Smooth muscle cell (in vitro differentiated cells): ENCODE data around the gene CAMK2N2. TPM values are rescaled to one million over a fixed set of nuclear protein-coding genes. Genes with fewer than 3 reads are reported as not detected.

Experiments used
- DNase-seq: peaks from one replicate; lab custom pipeline; 2025; ENCODE audit not compliant: unreplicated experiment; lab: John Stamatoyannopoulos, UW
- H2AFZ ChIP-seq: fragments of 200-600 bp; sonication (generic); 2 replicates; pipeline ENCODE4 v1.6.0; 2016; ENCODE audit warnings: antibody characterized with exemption, low read depth, mild to moderate bottlenecking
- H3F3A ChIP-seq: fragments of 200-600 bp; sonication (generic); 2 replicates; pipeline ENCODE4 v1.6.0; 2017; ENCODE audit warnings: antibody characterized with exemption, low read depth
- H3K27ac ChIP-seq: fragments of 200-600 bp; sonication (generic); 2 replicates; pipeline ENCODE4 v1.5.1; 2016; ENCODE audit warnings: low read depth, mild to moderate bottlenecking
- H3K27me3 ChIP-seq: fragments of 200-600 bp; sonication (generic); 2 replicates; pipeline ENCODE4 v1.6.1; 2016; ENCODE audit warnings: low read depth, mild to moderate bottlenecking
- H3K36me3 ChIP-seq: fragments of 200-600 bp; sonication (generic); 2 replicates; pipeline ENCODE4 v1.5.1; 2016; ENCODE audit warnings: low read depth
- H3K4me1 ChIP-seq: fragments of 200-600 bp; sonication (generic); 2 replicates; pipeline ENCODE4 v1.5.1; 2016; ENCODE audit warnings: low read depth
- H3K4me2 ChIP-seq: fragments of 200-600 bp; sonication (generic); 2 replicates; pipeline ENCODE4 v1.6.0; 2016; ENCODE audit warnings: mild to moderate bottlenecking
- H3K4me3 ChIP-seq: fragments of 200-600 bp; sonication (generic); 2 replicates; pipeline ENCODE4 v1.5.1; 2016; ENCODE audit warnings: mild to moderate bottlenecking
- H3K79me2 ChIP-seq: fragments of 200-600 bp; sonication (generic); 2 replicates; pipeline ENCODE4 v1.6.0; 2016; ENCODE audit warnings: low read depth, mild to moderate bottlenecking
- H3K9ac ChIP-seq: fragments of 200-600 bp; sonication (generic); 2 replicates; pipeline ENCODE4 v1.6.0; 2016; ENCODE audit warnings: low read depth
- H3K9me3 ChIP-seq: fragments of 200-600 bp; sonication (generic); replicated peaks from 2 replicates; pipeline ENCODE4 v1.5.1; 2016; ENCODE audit warnings: low read depth
- H4K20me1 ChIP-seq: fragments of 200-600 bp; sonication (generic); 2 replicates; pipeline ENCODE4 v1.6.0; 2016; ENCODE audit warnings: low read depth
- CTCF ChIP-seq: fragments of 200-600 bp; sonication (generic); IDR thresholded peaks from 2 replicates; pipeline ENCODE4 v1.5.1; 2017; ENCODE audit warnings: borderline replicate concordance, mild to moderate bottlenecking, antibody characterized with exemption; ENCODE audit not compliant: insufficient read depth, poor library complexity, severe bottlenecking
- WGBS: methylation state at CpG from one replicate; pipeline ENCODE4 v1.1.7; 2016; ENCODE audit warnings: low lambda C conversion rate; 5-methylcytosine and 5-hydroxymethylcytosine counted together
- polyA plus RNA-seq: library from polyadenylated mRNA; unstranded; fragments of >200 nt; fragmentation: Nextera tagmentation; extraction: Ambion mirVana; gene quantifications from 2 replicates; pipeline ENCODE4 v1.2.1, GENCODE V29; 2016
- total RNA-seq: library from RNA; depleted of rRNA; stranded (reverse); fragments of >200 nt; gene quantifications from 2 replicates; pipeline ENCODE4 v1.2.3, GENCODE V29; 2014

Gene CAMK2N2
- total and polyA plus RNA-seq, 2 experiments from 2014 or later, result not detected

- 89% methylated on average over 4 of the region's 4 CpGs for WGBS
- no peaks in the 10 kb centered on the region for H3K4me1 ChIP-seq
- H3K36me3 ChIP-seq, result no peaks in the 10 kb centered on the region
- peaks cover 41% of the 10 kb centered on the region for H3K27me3 ChIP-seq
- no peak overlapping the region for H3K9ac ChIP-seq
- no peak overlapping the region for H3K4me3 ChIP-seq
- no peaks in the 10 kb centered on the region for H3F3A ChIP-seq
- no peak overlapping the region for H3K4me2 ChIP-seq
- H4K20me1 ChIP-seq, result peaks cover 4% of the 10 kb centered on the region
- H3K79me2 ChIP-seq, result no peaks in the 10 kb centered on the region
- H2AFZ ChIP-seq, result no peak overlapping the region
- no peak for TF ChIP-seq CTCF
- DNase-seq, result no peak
- no peak overlapping the region for H3K27ac ChIP-seq
- no peaks in the 10 kb centered on the region for H3K9me3 ChIP-seq
These were observed 25.8 kb downstream of the CAMK2N2 start for GRCh38 chr3:184235381-184236032.

GRCh38 chr3:184234671-184235380 is 26.5 kb downstream of the CAMK2N2 start:
- WGBS, result 89% methylated on average over 17 of the region's 19 CpGs
- H3K4me1 ChIP-seq, result peaks cover 5% of the 10 kb centered on the region
- H4K20me1 ChIP-seq, result no peaks in the 10 kb centered on the region
- H3K79me2 ChIP-seq, result no peaks in the 10 kb centered on the region
- no peak overlapping the region for H3K4me3 ChIP-seq
- H3F3A ChIP-seq, result no peaks in the 10 kb centered on the region
- H3K4me2 ChIP-seq, result no peak overlapping the region
- no peak overlapping the region for H3K9ac ChIP-seq
- peaks cover 48% of the 10 kb centered on the region for H3K27me3 ChIP-seq
- TF ChIP-seq CTCF, result no peak
- no peak overlapping the region for H3K27ac ChIP-seq
- H2AFZ ChIP-seq, result no peak overlapping the region
- no peaks in the 10 kb centered on the region for H3K9me3 ChIP-seq
- no peaks in the 10 kb centered on the region for H3K36me3 ChIP-seq
- no peak for DNase-seq

- no peak for TF ChIP-seq CTCF
- Histone ChIP-seq H3K9ac (no peak overlapping the region), H3K27ac (no peak overlapping the region), H3K27me3 (peaks cover 54% of the 10 kb centered on the region), H2AFZ (no peak overlapping the region), H3K79me2 (no peaks in the 10 kb centered on the region), H3K9me3 (no peaks in the 10 kb centered on the region), H4K20me1 (no peaks in the 10 kb centered on the region), H3K4me3 (no peak overlapping the region), H3K36me3 (no peaks in the 10 kb centered on the region), H3F3A (no peaks in the 10 kb centered on the region), H3K4me1 (peaks cover 9% of the 10 kb centered on the region), H3K4me2 (no peak overlapping the region)
- 68% methylated on average over 4 of the region's 4 CpGs for WGBS
- DNase-seq, result no peak
These were observed 27.1 kb downstream of the CAMK2N2 start for GRCh38 chr3:184234224-184234623.
